ENCODE results near the gene COL18A1. TPM values are rescaled to one million over a fixed set of nuclear protein-coding genes. Genes with fewer than 3 reads are reported as not detected.

COL18A1 gene
- total RNA-seq, 1 donor from 2014 or later: 15.4 TPM

- no peak for DNase-seq
These were observed 75.9 kb downstream of the COL18A1 start for GRCh38 chr21:45480701-45481500.

- no peak for DNase-seq
These were observed 76.6 kb downstream of the COL18A1 start for GRCh38 chr21:45481566-45481965.

- DNase-seq: no peak
These were observed 77.3 kb downstream of the COL18A1 start for GRCh38 chr21:45481977-45482898.

- no peak for DNase-seq
These were observed 78.2 kb downstream of the COL18A1 start for GRCh38 chr21:45482899-45483821.

- no peak for DNase-seq
These were observed 79.4 kb downstream of the COL18A1 start for GRCh38 chr21:45484318-45484717.

- DNase-seq: no peak
These were observed 80.9 kb downstream of the COL18A1 start for GRCh38 chr21:45485686-45486442.

- DNase-seq: no peak
These were observed 81.6 kb downstream of the COL18A1 start for GRCh38 chr21:45486443-45487160.

GRCh38 chr21:45487161-45487806 is 82.3 kb downstream of the COL18A1 start:
- no peak for DNase-seq

- no peak for DNase-seq
These were observed 83.1 kb downstream of the COL18A1 start for GRCh38 chr21:45487891-45488600.

GRCh38 chr21:45488931-45489721 is 84.2 kb downstream of the COL18A1 start:
- no peak for DNase-seq

GRCh38 chr21:45489722-45489982 is 84.7 kb downstream of the COL18A1 start:
- no peak for DNase-seq

- DNase-seq: no peak
These were observed 85.2 kb downstream of the COL18A1 start for GRCh38 chr21:45490049-45490731.

GRCh38 chr21:45491056-45491455 is 86.1 kb downstream of the COL18A1 start:
- DNase-seq: no peak

GRCh38 chr21:45491623-45492022 is 86.7 kb downstream of the COL18A1 start:
- no peak for DNase-seq

- no peak for DNase-seq
These were observed 87.8 kb downstream of the COL18A1 start for GRCh38 chr21:45492765-45493164.

- no peak for DNase-seq
These were observed 88.5 kb downstream of the COL18A1 start for GRCh38 chr21:45493401-45494001.

- no peak for DNase-seq
These were observed 89.3 kb downstream of the COL18A1 start for GRCh38 chr21:45494135-45494850.
